ENCODE results near the gene ESRRB. TPM values are rescaled to one million over a fixed set of nuclear protein-coding genes. Genes with fewer than 3 reads are reported as not detected.
A peak's percentile ranks its signal among the peaks of the same experiment; 100 is the strongest.

The ESRRB gene
- total and polyA plus RNA-seq, 11 donors: 4.1 to 16.9 (median 7.9) TPM

GRCh38 chr14:76329154-76329928, 46.6 kb upstream of the ESRRB start:
- Histone ChIP-seq H3K27me3 (peaks cover 0 to 30% (median 0%) of the 10 kb centered on the region in 9 donors), H3K4me3 (no peak overlapping the region), H3K36me3 (no peaks in the 10 kb centered on the region), H3K9me3 (no peaks in the 10 kb centered on the region), H3K4me1 (peaks cover 0 to 28% (median 1%) of the 10 kb centered on the region in 12 donors), H3K27ac (no peak overlapping the region)
- no peak for TF ChIP-seq POLR2A (IDR thresholded peaks at IDR 0.05)
- no peak for TF ChIP-seq CTCF (IDR thresholded peaks at IDR 0.05)
- peak in 3 of 4 donors; percentile 31 to 42 (median 38) for ATAC-seq
- intact Hi-C loops (cut with DNase I): no loop called here
- peak in 1 of 5 donors; percentile 44 for DNase-seq
- WGBS, 4 donors: 41 to 48% (median 45%) methylated on average over 19 to 27 of the region's 27 CpGs

DNA sequence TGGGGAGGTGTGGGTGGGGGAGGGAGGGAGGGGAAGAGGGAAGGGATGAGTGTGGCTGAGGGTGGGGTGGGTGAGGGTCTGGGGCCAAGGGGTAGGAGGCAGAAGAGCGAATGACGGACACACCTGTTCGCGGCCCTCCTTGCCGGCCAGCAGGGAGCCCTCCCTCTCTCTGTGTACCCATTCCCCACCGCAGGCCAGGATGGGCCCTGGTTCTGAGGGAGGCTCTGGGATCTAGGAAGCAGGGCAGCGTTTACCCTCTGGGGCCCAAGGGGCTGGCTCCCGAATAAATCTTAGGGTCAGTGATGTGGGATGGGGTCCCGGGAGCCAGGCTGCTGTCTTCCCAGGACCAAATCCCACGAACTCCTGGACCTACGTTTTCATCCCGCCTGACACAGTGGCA, 46.0 kb upstream of the ESRRB start:
- peaks cover 0 to 30% (median 0%) of the 10 kb centered on the region in 9 donors for H3K27me3 ChIP-seq
- no peak overlapping the region for H3K4me3 ChIP-seq
- H3K27ac ChIP-seq: no peak overlapping the region
- ATAC-seq (no peak), DNase-seq (no peak)
- WGBS, 4 donors: 49 to 65% (median 58%) methylated on average over 9 to 12 of the region's 12 CpGs
- H3K9me3 ChIP-seq: no peaks in the 10 kb centered on the region
- intact Hi-C loops (cut with DNase I): no loop called here
- H3K36me3 ChIP-seq: no peaks in the 10 kb centered on the region
- H3K4me1 ChIP-seq: peaks cover 0 to 28% (median 1%) of the 10 kb centered on the region in 12 donors
- TF ChIP-seq POLR2A (IDR thresholded peaks at IDR 0.05) (no peak), CTCF (IDR thresholded peaks at IDR 0.05) (no peak)

DNA sequence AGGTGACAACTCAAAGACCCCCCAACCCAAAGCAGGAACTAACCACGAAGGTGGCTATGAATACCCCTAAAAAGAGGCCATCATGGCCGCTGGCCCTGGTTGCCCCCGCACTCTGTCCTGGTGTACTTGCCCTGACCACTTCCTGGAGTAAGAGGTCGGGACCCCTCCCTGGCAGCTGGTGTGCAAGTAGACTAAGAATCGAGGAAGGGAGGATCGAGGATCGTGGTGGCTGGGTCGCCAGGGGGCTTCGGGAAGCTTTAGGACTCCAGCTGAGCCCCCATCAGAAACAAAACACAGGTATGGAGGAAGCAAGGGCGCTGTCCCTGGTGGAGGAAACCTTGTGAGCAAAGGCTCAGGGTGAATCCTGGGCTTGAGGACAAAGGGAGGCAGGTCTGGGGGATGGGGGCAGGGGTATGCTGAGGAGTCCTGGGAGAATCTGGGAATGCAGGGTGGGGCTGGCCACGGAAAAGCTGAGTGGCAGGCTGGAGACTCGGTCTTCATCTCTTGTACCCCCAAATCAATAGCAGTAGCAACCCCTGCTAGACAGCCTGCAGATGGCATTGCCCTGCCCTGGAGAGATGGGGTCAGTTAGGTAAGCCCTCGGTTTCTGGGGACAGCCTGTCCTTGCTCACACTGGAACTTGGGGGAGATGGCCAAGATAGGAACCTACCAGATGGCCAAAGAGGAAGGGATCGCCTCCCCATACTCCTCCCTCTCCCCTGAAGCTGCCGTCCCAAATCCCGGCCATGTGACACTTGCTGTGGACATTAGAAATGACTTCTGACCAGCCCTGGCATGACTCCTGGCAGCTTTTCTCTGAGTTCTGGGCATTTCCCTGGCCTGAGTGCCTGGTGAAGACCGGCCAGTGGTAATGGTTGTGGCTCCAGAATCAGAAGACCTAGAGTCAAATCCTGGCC, 45.3 kb upstream of the ESRRB start:
- peaks cover 0 to 21% (median 1%) of the 10 kb centered on the region in 12 donors for H3K4me1 ChIP-seq
- H3K9me3 ChIP-seq: no peaks in the 10 kb centered on the region
- no peak overlapping the region for H3K4me3 ChIP-seq
- TF ChIP-seq POLR2A (IDR thresholded peaks at IDR 0.05): no peak
- TF ChIP-seq CTCF (IDR thresholded peaks at IDR 0.05): no peak
- H3K36me3 ChIP-seq: no peaks in the 10 kb centered on the region
- no peak overlapping the region for H3K27ac ChIP-seq
- 60 to 74% (median 65%) methylated on average over 15 to 17 of the region's 17 CpGs for WGBS, 4 donors
- intact Hi-C loops (cut with DNase I): no loop called here
- ATAC-seq (no peak), DNase-seq (no peak)
- H3K27me3 ChIP-seq: peaks cover 0 to 30% (median 0%) of the 10 kb centered on the region in 9 donors

Data from heart left ventricle (tissue), 16 donors.